GM23338 (cell line): ENCODE measurements around the gene SULF2. TPM values are rescaled to one million over a fixed set of nuclear protein-coding genes. Genes with fewer than 3 reads are reported as not detected.

Experiments used
- ATAC-seq: fragments of 200-7000 bp; cut with Tn5 transposase; 3 replicates; pipeline ENCODE4 v1.9.1; 2020
- DNase-seq: peaks from one replicate; pipeline ENCODE4 v3.0.0-alpha.2; 2015; ENCODE audit warnings: low spot score
- H2AFZ ChIP-seq: fragments of 200-600 bp; sonication (generic); 2 replicates; pipeline ENCODE4 v1.8.0; 2016; ENCODE audit warnings: antibody characterized with exemption, mild to moderate bottlenecking, moderate library complexity
- H3F3A ChIP-seq: fragments of 200-600 bp; sonication (generic); replicated peaks from 2 replicates; pipeline ENCODE4 v1.8.0; 2017; ENCODE audit warnings: antibody characterized with exemption, mixed run types, low read depth
- H3K27ac ChIP-seq: fragments of 200-600 bp; sonication (generic); 2 replicates; pipeline ENCODE4 v1.6.1; 2016; ENCODE audit warnings: low read depth
- H3K27me3 ChIP-seq: fragments of 200-600 bp; sonication (generic); 2 replicates; pipeline ENCODE4 v1.8.0; 2016; ENCODE audit warnings: mild to moderate bottlenecking, mixed run types, moderate library complexity; ENCODE audit not compliant: insufficient read depth
- H3K36me3 ChIP-seq: fragments of 200-600 bp; sonication (generic); 2 replicates; pipeline ENCODE4 v1.8.0; 2016; ENCODE audit warnings: mild to moderate bottlenecking; ENCODE audit not compliant: insufficient read depth
- H3K4me1 ChIP-seq: fragments of 200-600 bp; sonication (generic); 2 replicates; pipeline ENCODE4 v1.8.0; 2016; ENCODE audit warnings: mild to moderate bottlenecking, moderate library complexity; ENCODE audit not compliant: insufficient read depth
- H3K4me2 ChIP-seq: fragments of 200-600 bp; sonication (generic); 2 replicates; pipeline ENCODE4 v1.7.1; 2017; ENCODE audit warnings: mixed run types
- H3K4me3 ChIP-seq: fragments of 200-600 bp; sonication (generic); 2 replicates; pipeline ENCODE4 v1.6.1; 2016; ENCODE audit warnings: mixed run types
- H3K79me2 ChIP-seq: fragments of 200-600 bp; sonication (generic); replicated peaks from 2 replicates; pipeline ENCODE4 v1.8.0; 2017; ENCODE audit warnings: mild to moderate bottlenecking; ENCODE audit not compliant: insufficient read depth
- H3K9me2 ChIP-seq: fragments of 200-600 bp; sonication (generic); 2 replicates; pipeline ENCODE4 v1.8.0; 2017; ENCODE audit not compliant: insufficient read depth
- H4K20me1 ChIP-seq: fragments of 200-600 bp; sonication (generic); replicated peaks from 2 replicates; pipeline ENCODE4 v1.8.0; 2017; ENCODE audit warnings: mild to moderate bottlenecking; ENCODE audit not compliant: insufficient read depth
- H3K27ac Mint-ChIP-seq: 2 replicates; pipeline ENCODE4 v1.8.0; 2020; ENCODE audit warnings: inconsistent platforms, mild to moderate bottlenecking, moderate library complexity, mixed read lengths
- H3K27me3 Mint-ChIP-seq: 3 replicates; pipeline ENCODE4 v1.8.0; 2022; ENCODE audit warnings: low read depth, mild to moderate bottlenecking, moderate library complexity, mixed read lengths, inconsistent platforms; ENCODE audit not compliant: insufficient read depth, poor library complexity
- H3K36me3 Mint-ChIP-seq: 3 replicates; pipeline ENCODE4 v1.8.0; 2021; ENCODE audit warnings: low read depth, mild to moderate bottlenecking, inconsistent platforms, moderate library complexity, mixed read lengths
- H3K4me1 Mint-ChIP-seq: 3 replicates; pipeline ENCODE4 v1.8.0; 2020; ENCODE audit warnings: mild to moderate bottlenecking, inconsistent platforms, mixed read lengths
- H3K4me3 Mint-ChIP-seq: 3 replicates; pipeline ENCODE4 v1.8.0; 2021; ENCODE audit warnings: moderate library complexity, mild to moderate bottlenecking, inconsistent platforms, mixed read lengths
- H3K9me3 Mint-ChIP-seq: 3 replicates; pipeline ENCODE4 v1.8.0; 2020; ENCODE audit warnings: moderate library complexity, mild to moderate bottlenecking, inconsistent platforms, mixed read lengths
- CREB1 ChIP-seq: fragments of 250-450 bp; sonication (Bioruptor Pico); IDR thresholded peaks from 2 replicates; pipeline ENCODE4 v1.5.0; 2020; ENCODE audit warnings: low read depth, mild to moderate bottlenecking, moderate library complexity
- EZH2 ChIP-seq: fragments of 200-600 bp; sonication (generic); IDR thresholded peaks from one replicate; pipeline ENCODE4 v1.8.0; 2017; ENCODE audit warnings: antibody characterized with exemption, mild to moderate bottlenecking, low read depth; ENCODE audit not compliant: unreplicated experiment
- EZH2phosphoT487 ChIP-seq: fragments of 200-600 bp; sonication (generic); IDR thresholded peaks from one replicate; pipeline ENCODE4 v1.8.1; 2018; ENCODE audit warnings: antibody characterized with exemption; ENCODE audit not compliant: unreplicated experiment
- JUNB ChIP-seq: IDR thresholded peaks from one replicate; pipeline ENCODE4 v1.6.1; 2016; ENCODE audit warnings: antibody characterized with exemption; ENCODE audit not compliant: unreplicated experiment
- NANOG ChIP-seq: IDR thresholded peaks from 2 replicates; pipeline ENCODE4 v1.6.1; 2016; ENCODE audit warnings: antibody characterized with exemption, borderline replicate concordance
- POLR2AphosphoS5 ChIP-seq: IDR thresholded peaks from 2 replicates; pipeline ENCODE4 v1.6.1; 2016; ENCODE audit warnings: antibody characterized with exemption, low read depth
- STAT1 ChIP-seq: IDR thresholded peaks from one replicate; pipeline ENCODE4 v1.6.1; 2016; ENCODE audit warnings: antibody characterized with exemption; ENCODE audit not compliant: unreplicated experiment
- ZNF114 ChIP-seq: fragments of 250-450 bp; sonication (Bioruptor Pico); IDR thresholded peaks from 2 replicates; pipeline ENCODE4 v1.5.0; 2020; ENCODE audit warnings: mild to moderate bottlenecking, moderate library complexity
- ZNF331 ChIP-seq: fragments of 250-450 bp; sonication (Bioruptor Pico); IDR thresholded peaks from 2 replicates; pipeline ENCODE4 v1.5.0; 2020; ENCODE audit warnings: low read depth, mild to moderate bottlenecking, moderate library complexity
- polyA plus RNA-seq: library from polyadenylated mRNA; unstranded; fragments of >200 nt; fragmentation: Nextera tagmentation; extraction: Ambion mirVana; gene quantifications from 2 replicates; pipeline ENCODE4 v1.2.1, GENCODE V29; 2016
- total RNA-seq: library from RNA; depleted of rRNA; stranded (reverse); fragments of >200 nt; shearing (Covaris generic); gene quantifications from 2 replicates; pipeline ENCODE4 v1.2.3, GENCODE V29; 2014
- TF ChIP-seq, protein P1 (sequence below): IDR thresholded peaks from one replicate; pipeline ENCODE4 v1.6.1; 2018; ENCODE audit warnings: antibody characterized with exemption; ENCODE audit not compliant: unreplicated experiment
- TF ChIP-seq, protein P2 (sequence below): IDR thresholded peaks from 2 replicates; pipeline ENCODE4 v1.6.1; 2016; ENCODE audit warnings: antibody characterized with exemption
- TF ChIP-seq, protein P3 (sequence below), 2 experiments: fragments of 200-600 bp in 1 of 2; sonication (generic) in 1 of 2; conservative IDR thresholded peaks; 2 replicates each; pipeline versions ENCODE4 v1.5.1 to v1.6.1; 2016 to 2017; ENCODE audit warnings: antibody characterized with exemption in 2 of 2, low read depth in 2 of 2, mild to moderate bottlenecking in 2 of 2, moderate library complexity in 1 of 2
- TF ChIP-seq, protein P4 (sequence below): fragments of 250-450 bp; sonication (Bioruptor Pico); IDR thresholded peaks from 2 replicates; pipeline ENCODE4 v1.5.0; 2020; ENCODE audit warnings: mild to moderate bottlenecking, moderate library complexity

SULF2 gene
- total and polyA plus RNA-seq, 2 experiments from 2014 or later = 9.5 to 20.7 TPM

DNA sequence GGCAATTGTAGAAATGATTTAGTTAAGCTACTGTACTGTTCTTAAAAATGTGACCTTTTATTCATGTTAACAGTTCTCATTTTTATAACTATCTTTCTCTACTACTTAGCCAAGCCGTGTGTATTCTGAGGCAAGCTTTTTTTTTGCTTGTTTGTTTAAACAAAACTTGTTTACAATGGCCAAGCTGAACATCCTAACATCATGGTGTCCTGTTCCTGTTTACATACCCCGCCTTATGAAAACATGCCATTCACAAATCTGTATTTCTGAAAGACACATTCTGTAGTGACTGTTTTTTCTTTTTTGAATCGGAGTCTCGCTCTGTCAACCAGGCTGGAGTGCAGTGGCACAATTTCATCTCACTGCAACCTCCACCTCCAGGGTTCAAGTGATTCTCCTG lies 142.7 kb downstream of the SULF2 start:
- Mint-ChIP-seq H3K4me1 (peaks cover 8% of the 10 kb centered on the region), H3K27me3 (peaks cover 1% of the 10 kb centered on the region), H3K27ac (no peak overlapping the region), H3K36me3 (peaks cover 72% of the 10 kb centered on the region), H3K4me3 (no peak overlapping the region), H3K9me3 (no peaks in the 10 kb centered on the region)
- Histone ChIP-seq H3K4me2 (no peak overlapping the region), H4K20me1 (no peaks in the 10 kb centered on the region), H3F3A (no peaks in the 10 kb centered on the region), H3K79me2 (no peaks in the 10 kb centered on the region), H3K36me3 (peaks cover 26% of the 10 kb centered on the region; the same call in 1 of the 2 replicates), H3K27me3 (no peaks in the 10 kb centered on the region), H3K4me3 (no peak overlapping the region), H3K4me1 (peaks cover under 1% of the 10 kb centered on the region; the same call in 1 of the 2 replicates), H3K9me2 (no peaks in the 10 kb centered on the region), H2AFZ (no peak overlapping the region), H3K27ac (no peak overlapping the region)
- ATAC-seq = no peak
- no peak for DNase-seq
- TF ChIP-seq ZNF331 (no peak), STAT1 (no peak), POLR2AphosphoS5 (no peak), CREB1 (no peak), ZNF114 (no peak), EZH2 (no peak), EZH2phosphoT487 (no peak), JUNB (no peak), NANOG (no peak)
- TF ChIP-seq, protein P1, sequence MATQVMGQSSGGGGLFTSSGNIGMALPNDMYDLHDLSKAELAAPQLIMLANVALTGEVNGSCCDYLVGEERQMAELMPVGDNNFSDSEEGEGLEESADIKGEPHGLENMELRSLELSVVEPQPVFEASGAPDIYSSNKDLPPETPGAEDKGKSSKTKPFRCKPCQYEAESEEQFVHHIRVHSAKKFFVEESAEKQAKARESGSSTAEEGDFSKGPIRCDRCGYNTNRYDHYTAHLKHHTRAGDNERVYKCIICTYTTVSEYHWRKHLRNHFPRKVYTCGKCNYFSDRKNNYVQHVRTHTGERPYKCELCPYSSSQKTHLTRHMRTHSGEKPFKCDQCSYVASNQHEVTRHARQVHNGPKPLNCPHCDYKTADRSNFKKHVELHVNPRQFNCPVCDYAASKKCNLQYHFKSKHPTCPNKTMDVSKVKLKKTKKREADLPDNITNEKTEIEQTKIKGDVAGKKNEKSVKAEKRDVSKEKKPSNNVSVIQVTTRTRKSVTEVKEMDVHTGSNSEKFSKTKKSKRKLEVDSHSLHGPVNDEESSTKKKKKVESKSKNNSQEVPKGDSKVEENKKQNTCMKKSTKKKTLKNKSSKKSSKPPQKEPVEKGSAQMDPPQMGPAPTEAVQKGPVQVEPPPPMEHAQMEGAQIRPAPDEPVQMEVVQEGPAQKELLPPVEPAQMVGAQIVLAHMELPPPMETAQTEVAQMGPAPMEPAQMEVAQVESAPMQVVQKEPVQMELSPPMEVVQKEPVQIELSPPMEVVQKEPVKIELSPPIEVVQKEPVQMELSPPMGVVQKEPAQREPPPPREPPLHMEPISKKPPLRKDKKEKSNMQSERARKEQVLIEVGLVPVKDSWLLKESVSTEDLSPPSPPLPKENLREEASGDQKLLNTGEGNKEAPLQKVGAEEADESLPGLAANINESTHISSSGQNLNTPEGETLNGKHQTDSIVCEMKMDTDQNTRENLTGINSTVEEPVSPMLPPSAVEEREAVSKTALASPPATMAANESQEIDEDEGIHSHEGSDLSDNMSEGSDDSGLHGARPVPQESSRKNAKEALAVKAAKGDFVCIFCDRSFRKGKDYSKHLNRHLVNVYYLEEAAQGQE = no peak
- TF ChIP-seq, protein P2, sequence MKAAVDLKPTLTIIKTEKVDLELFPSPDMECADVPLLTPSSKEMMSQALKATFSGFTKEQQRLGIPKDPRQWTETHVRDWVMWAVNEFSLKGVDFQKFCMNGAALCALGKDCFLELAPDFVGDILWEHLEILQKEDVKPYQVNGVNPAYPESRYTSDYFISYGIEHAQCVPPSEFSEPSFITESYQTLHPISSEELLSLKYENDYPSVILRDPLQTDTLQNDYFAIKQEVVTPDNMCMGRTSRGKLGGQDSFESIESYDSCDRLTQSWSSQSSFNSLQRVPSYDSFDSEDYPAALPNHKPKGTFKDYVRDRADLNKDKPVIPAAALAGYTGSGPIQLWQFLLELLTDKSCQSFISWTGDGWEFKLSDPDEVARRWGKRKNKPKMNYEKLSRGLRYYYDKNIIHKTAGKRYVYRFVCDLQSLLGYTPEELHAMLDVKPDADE = no peak
- TF ChIP-seq, protein P3, sequence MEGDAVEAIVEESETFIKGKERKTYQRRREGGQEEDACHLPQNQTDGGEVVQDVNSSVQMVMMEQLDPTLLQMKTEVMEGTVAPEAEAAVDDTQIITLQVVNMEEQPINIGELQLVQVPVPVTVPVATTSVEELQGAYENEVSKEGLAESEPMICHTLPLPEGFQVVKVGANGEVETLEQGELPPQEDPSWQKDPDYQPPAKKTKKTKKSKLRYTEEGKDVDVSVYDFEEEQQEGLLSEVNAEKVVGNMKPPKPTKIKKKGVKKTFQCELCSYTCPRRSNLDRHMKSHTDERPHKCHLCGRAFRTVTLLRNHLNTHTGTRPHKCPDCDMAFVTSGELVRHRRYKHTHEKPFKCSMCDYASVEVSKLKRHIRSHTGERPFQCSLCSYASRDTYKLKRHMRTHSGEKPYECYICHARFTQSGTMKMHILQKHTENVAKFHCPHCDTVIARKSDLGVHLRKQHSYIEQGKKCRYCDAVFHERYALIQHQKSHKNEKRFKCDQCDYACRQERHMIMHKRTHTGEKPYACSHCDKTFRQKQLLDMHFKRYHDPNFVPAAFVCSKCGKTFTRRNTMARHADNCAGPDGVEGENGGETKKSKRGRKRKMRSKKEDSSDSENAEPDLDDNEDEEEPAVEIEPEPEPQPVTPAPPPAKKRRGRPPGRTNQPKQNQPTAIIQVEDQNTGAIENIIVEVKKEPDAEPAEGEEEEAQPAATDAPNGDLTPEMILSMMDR (conservative IDR thresholded peaks at IDR 0.05; ENCODE audit: low read depth in 2 of 2) = no peak
- TF ChIP-seq, protein P4, sequence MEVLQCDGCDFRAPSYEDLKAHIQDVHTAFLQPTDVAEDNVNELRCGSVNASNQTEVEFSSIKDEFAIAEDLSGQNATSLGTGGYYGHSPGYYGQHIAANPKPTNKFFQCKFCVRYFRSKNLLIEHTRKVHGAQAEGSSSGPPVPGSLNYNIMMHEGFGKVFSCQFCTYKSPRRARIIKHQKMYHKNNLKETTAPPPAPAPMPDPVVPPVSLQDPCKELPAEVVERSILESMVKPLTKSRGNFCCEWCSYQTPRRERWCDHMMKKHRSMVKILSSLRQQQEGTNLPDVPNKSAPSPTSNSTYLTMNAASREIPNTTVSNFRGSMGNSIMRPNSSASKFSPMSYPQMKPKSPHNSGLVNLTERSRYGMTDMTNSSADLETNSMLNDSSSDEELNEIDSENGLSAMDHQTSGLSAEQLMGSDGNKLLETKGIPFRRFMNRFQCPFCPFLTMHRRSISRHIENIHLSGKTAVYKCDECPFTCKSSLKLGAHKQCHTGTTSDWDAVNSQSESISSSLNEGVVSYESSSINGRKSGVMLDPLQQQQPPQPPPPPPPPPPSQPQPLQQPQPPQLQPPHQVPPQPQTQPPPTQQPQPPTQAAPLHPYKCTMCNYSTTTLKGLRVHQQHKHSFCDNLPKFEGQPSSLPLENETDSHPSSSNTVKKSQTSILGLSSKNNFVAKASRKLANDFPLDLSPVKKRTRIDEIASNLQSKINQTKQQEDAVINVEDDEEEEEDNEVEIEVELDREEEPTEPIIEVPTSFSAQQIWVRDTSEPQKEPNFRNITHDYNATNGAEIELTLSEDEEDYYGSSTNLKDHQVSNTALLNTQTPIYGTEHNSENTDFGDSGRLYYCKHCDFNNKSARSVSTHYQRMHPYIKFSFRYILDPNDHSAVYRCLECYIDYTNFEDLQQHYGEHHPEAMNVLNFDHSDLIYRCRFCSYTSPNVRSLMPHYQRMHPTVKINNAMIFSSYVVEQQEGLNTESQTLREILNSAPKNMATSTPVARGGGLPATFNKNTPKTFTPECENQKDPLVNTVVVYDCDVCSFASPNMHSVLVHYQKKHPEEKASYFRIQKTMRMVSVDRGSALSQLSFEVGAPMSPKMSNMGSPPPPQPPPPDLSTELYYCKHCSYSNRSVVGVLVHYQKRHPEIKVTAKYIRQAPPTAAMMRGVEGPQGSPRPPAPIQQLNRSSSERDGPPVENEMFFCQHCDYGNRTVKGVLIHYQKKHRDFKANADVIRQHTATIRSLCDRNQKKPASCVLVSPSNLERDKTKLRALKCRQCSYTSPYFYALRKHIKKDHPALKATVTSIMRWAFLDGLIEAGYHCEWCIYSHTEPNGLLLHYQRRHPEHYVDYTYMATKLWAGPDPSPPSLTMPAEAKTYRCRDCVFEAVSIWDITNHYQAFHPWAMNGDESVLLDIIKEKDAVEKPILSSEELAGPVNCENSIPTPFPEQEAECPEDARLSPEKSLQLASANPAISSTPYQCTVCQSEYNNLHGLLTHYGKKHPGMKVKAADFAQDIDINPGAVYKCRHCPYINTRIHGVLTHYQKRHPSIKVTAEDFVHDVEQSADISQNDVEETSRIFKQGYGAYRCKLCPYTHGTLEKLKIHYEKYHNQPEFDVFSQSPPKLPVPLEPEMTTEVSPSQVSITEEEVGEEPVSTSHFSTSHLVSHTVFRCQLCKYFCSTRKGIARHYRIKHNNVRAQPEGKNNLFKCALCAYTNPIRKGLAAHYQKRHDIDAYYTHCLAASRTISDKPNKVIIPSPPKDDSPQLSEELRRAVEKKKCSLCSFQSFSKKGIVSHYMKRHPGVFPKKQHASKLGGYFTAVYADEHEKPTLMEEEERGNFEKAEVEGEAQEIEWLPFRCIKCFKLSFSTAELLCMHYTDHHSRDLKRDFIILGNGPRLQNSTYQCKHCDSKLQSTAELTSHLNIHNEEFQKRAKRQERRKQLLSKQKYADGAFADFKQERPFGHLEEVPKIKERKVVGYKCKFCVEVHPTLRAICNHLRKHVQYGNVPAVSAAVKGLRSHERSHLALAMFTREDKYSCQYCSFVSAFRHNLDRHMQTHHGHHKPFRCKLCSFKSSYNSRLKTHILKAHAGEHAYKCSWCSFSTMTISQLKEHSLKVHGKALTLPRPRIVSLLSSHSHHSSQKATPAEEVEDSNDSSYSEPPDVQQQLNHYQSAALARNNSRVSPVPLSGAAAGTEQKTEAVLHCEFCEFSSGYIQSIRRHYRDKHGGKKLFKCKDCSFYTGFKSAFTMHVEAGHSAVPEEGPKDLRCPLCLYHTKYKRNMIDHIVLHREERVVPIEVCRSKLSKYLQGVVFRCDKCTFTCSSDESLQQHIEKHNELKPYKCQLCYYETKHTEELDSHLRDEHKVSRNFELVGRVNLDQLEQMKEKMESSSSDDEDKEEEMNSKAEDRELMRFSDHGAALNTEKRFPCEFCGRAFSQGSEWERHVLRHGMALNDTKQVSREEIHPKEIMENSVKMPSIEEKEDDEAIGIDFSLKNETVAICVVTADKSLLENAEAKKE (CRISPR knock-in tag) = no peak
